Sigmoid colon (tissue), 4 donors: ENCODE measurements around the gene PNISR.

Source experiments
- EP300 ChIP-seq, 4 donors: sonication (generic); formaldehyde crosslinking; IDR thresholded peaks; one replicate each; pipeline ENCODE4 v1.6.1; 2017; ENCODE audit warnings: antibody characterized with exemption in 4 of 4
- POLR2A ChIP-seq, 2 donors: fragments of 450-650 bp; IDR thresholded peaks; one replicate each; pipeline ENCODE4 v1.6.1; 2016; ENCODE audit warnings: antibody characterized with exemption in 2 of 2, mild to moderate bottlenecking in 2 of 2, moderate library complexity in 2 of 2
- POLR2AphosphoS5 ChIP-seq, 4 donors: sonication (generic); formaldehyde crosslinking; IDR thresholded peaks; one replicate each; pipeline ENCODE4 v1.6.1; 2017; ENCODE audit warnings: antibody characterized with exemption in 4 of 4
- TF ChIP-seq, protein P1 (sequence below), 4 experiments: fragments of 450-650 bp in 3 of 4; fragments of 200-600 bp in 1 of 4; IDR thresholded peaks; one replicate each; pipeline ENCODE4 v1.5.1; 2016 to 2019; ENCODE audit warnings: antibody characterized with exemption in 4 of 4, mild to moderate bottlenecking in 3 of 4, moderate library complexity in 2 of 4

DNA sequence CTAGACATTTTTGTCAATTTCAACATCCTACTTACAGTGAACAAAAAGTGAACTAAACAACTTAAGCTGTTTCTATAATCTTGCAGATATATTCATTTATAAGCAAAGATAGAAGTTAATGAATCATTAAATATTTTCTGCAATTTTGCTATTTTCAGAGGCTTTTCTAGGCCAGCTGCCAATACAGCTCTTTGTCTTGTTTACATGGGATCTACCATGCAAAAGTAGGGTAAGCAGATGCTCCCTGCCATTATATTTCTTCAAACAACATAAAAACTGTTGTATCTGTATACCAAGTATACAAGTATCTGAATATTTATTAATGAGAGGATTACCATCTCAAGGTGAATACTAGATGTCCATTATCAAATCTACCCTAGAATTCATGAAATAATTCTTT lies 15.4 kb downstream of the PNISR start:
- TF ChIP-seq POLR2A (IDR thresholded peaks at IDR 0.05) (no peak), POLR2AphosphoS5 (IDR thresholded peaks at IDR 0.05) (no peak), EP300 (IDR thresholded peaks at IDR 0.05) (no peak)
- TF ChIP-seq, protein P1, sequence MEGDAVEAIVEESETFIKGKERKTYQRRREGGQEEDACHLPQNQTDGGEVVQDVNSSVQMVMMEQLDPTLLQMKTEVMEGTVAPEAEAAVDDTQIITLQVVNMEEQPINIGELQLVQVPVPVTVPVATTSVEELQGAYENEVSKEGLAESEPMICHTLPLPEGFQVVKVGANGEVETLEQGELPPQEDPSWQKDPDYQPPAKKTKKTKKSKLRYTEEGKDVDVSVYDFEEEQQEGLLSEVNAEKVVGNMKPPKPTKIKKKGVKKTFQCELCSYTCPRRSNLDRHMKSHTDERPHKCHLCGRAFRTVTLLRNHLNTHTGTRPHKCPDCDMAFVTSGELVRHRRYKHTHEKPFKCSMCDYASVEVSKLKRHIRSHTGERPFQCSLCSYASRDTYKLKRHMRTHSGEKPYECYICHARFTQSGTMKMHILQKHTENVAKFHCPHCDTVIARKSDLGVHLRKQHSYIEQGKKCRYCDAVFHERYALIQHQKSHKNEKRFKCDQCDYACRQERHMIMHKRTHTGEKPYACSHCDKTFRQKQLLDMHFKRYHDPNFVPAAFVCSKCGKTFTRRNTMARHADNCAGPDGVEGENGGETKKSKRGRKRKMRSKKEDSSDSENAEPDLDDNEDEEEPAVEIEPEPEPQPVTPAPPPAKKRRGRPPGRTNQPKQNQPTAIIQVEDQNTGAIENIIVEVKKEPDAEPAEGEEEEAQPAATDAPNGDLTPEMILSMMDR (IDR thresholded peaks at IDR 0.05): no peak
